ENCODE results near the gene EFNB2.

The EFNB2 gene

DNA sequence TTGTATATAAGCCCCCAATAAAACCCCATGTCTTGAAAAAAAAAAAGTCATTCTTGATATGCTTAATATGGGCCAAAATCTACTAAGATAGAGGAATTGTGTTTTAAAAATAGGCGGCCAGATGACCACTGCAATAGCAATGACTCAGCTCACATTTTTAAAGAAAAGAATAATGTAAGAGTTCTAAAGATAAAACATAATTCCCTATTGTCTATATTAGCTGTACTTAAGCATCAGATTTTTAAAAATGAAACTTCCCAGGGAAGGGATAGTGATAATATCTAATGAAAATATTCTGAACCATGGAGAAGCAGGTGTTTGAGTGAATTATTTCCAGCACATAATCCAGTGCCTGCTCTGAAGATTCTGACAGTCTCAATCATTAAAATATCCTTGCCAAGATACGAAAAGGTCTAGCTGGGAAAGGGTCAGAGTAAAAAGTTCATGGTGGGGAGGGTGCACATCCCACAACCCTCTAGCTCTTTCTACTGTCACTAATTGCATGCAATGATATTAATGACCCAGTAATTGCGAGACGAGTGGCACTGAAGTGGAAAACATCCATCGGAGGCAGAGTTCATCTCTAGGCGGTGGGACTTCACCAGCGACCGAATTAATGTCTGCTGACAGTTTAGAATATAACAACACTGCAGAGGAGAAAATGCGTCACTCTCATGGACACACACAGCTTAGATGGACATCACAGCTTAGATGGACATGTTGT is 31.6 kb downstream of the EFNB2 start:
- no peak for DNase-seq (ENCODE audit: low read depth in 2 of 2, low spot score in 1 of 2)

DNA sequence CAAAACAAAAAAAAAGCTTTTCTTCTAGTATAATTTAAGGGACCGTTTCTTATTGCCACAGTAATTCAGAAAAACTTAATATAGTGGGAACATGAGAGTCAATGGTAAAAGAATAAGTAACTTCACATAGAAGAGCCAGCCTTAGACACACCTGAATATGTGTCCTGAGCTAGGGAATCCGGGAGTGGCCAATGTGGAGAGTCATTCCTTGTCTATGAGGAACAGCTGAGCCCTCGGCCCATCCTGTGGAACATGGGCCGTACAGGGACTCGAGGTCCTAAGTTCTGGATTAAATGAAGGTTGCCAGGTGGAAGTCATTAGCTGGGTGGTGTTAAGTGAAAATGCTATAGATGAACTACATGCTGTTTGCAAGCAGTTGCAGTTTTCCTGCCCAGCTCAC is 32.2 kb downstream of the EFNB2 start:
- no peak for DNase-seq (ENCODE audit: low read depth in 2 of 2, low spot score in 1 of 2)

GRCh38 chr13:106500445-106500844 is 35.0 kb downstream of the EFNB2 start:
- DNase-seq (ENCODE audit: low read depth in 2 of 2, low spot score in 1 of 2), result no peak

- no peak for DNase-seq (ENCODE audit: low read depth in 2 of 2, low spot score in 1 of 2)
Measured at GRCh38 chr13:106499896-106500295, 35.6 kb downstream of the EFNB2 start.

- DNase-seq (ENCODE audit: low read depth in 2 of 2, low spot score in 1 of 2), result no peak
Measured at GRCh38 chr13:106499113-106499512, 36.3 kb downstream of the EFNB2 start.

DNA sequence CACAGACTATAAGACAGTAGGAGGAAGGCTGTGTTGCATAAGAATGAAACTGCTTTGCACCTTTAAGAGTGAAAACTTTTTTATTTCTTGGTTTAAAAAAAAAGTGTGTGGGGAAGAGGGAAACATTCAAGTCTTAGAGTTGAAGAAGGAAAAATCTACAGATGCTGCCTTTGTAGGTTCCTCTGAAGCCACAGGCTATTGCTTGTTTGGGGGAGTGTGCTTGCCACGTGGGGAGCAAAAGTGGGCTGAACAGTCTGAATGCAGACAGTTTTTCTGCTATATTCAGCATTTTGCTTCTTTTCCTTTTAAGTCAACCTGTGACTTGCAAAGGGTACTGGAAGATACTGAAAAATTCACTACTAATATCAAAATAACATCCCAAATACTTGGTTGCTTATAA is 36.9 kb downstream of the EFNB2 start:
- DNase-seq (ENCODE audit: low read depth in 2 of 2, low spot score in 1 of 2), result no peak

GRCh38 chr13:106498158-106498557 is 37.3 kb downstream of the EFNB2 start:
- DNase-seq (ENCODE audit: low read depth in 2 of 2, low spot score in 1 of 2), result no peak

DNA sequence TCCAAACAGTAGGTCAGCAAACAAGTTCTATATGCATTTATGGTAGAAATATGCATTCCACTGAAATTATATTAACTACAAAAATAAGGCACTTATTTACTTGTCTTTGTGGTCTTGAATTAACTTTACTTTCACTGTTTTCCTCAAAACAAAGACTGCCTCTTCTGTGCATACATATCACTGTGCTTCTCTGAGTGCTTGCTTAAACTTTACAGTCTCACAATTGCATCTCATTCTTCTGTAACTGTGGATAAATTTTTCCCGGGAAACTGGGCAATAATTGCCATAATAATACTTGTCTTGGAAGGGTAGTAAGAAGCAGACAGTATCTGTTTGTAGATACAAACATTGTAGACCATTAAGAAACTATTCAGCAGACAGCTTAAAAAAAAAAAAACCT is 38.4 kb downstream of the EFNB2 start:
- no peak for DNase-seq (ENCODE audit: low read depth in 2 of 2, low spot score in 1 of 2)

- no peak for DNase-seq (ENCODE audit: low read depth in 2 of 2, low spot score in 1 of 2)
Measured at GRCh38 chr13:106496072-106496997, 39.1 kb downstream of the EFNB2 start.

DNA sequence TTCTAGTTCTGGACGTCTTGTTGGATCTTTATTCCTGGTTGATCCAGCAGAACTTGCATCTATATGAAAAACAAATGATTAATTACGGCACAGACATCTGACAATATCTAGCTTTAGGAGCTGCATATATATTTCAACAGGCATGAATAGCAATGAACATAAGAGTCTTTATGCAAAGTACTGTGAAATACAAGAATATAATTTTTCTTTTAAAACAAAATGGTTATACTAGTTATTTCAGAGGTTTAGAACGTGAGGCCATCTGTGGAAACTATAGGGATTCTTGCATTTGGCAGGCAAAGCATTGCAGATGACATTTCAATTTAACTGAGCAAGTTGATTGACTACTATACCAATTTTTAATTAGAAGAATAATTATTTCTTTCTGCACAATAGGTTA is 40.5 kb downstream of the EFNB2 start:
- no peak for DNase-seq (ENCODE audit: low read depth in 2 of 2, low spot score in 1 of 2)

DNA sequence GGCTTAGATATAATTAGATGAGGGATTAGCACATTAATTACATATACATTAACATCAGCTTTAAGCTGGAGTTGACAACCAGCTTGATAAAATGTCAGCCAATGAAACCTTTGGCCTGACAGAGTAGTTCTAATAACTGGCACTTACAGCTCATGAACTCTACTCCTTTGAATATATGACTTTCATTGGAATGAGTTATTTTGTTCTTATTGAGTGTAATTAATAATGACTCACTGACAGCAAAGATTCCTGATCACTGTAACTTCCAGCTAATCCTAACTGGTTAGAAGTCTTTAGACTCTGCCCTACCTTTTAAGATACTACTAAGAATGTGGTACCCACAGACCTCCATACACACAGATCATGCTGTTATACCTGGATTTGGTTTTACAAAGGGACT is 41.0 kb downstream of the EFNB2 start:
- DNase-seq (ENCODE audit: low read depth in 2 of 2, low spot score in 1 of 2), result no peak

DNA sequence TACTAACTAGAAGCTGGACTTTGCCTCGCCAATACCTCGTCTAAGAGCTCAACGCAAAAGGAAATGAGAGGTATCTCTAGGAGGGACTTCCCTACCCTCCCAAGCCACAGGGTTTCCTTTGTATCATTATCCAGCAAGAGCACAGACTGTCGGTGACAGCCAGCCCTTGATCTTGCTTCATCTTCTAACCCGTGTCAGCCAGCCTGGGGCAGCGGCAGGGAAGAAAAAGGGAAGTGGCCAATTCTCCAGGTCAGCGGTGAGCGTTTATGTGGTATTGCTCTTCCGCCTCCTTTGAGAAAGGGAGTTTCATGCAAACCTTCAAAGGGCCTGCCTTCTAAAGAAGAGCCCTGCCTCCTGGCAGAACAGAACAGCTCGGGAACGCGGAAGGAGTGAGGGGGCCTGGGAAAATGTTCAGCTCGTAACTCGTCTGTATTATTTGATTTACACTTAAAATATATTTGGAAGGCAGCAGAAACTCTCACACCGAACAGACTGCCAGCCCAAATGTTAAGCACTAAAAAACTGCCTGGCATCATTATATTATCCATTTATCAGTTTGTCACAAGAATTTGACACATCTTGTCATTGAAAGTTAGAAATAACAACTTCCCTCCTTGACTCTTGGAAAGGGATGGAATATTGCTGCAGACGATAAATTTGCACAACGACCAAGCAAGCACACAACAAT is 41.8 kb downstream of the EFNB2 start:
- no peak for DNase-seq (ENCODE audit: low read depth in 2 of 2, low spot score in 1 of 2)

DNA sequence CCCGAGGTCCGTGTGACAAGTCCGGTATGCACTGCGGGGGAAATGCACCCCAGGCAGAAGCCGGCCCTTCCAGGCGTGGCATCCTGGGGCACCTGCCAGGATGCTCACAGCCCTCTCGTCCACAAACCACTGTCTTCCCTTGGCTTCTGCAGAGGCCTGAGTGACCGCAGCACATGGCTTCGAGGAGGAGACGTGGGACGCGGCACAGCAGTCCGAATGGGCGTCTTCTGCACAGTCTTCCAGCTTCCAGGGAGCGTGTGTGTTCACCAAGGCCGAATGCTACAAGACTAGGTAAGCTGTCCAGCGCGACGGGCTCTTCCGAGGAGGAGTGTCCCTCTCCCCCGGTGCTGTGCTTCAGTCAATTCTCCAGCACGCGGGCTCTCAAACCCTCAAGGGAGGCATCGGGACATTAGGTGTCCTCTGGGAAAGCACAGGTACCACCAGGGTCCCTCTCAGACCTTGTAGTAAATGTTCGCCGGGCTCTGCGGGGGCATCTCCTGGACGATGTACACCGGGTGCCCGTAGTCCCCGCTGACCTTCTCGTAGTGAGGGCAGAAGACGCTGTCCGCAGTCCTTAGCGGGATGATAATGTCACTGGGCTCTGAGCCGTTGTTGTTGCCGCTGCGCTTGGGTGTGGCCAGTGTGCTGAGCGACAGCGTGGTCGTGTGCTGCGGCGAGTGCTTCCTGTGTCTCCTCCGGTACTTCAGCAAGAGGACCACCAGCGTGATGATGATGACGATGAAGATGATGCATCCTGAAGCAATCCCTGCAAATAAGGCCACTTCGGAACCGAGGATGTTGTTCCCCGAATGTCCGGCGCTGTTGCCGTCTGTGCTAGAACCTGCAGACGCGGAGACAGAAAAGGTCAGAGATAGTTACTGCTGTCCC is 42.6 kb downstream of the EFNB2 start:
- no peak for DNase-seq (ENCODE audit: low read depth in 2 of 2, low spot score in 1 of 2)

GRCh38 chr13:106491928-106492587 is 43.4 kb downstream of the EFNB2 start:
- no peak for DNase-seq (ENCODE audit: low read depth in 2 of 2, low spot score in 1 of 2)

DNA sequence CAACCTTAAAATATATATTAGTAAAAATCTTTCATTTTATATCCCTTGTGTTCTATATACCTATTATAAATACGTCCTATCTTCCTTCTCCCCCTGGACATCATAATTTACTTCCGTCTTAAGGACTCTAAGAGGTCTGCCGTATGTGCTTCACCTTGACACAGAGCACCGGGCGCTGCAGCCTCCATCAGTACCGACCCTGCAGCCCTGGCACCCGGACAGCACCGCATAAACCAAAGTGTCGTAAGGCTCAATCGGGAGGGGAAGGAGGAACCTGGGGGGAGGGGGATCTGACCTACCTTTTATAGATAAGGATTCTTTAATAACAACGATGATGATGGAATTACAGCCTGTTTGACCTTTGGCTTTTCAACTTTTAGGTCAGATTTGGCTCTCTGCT is 44.0 kb downstream of the EFNB2 start:
- no peak for DNase-seq (ENCODE audit: low read depth in 2 of 2, low spot score in 1 of 2)

GRCh38 chr13:106490569-106491321 is 44.7 kb downstream of the EFNB2 start:
- no peak for DNase-seq (ENCODE audit: low read depth in 2 of 2, low spot score in 1 of 2)

- no peak for DNase-seq (ENCODE audit: low read depth in 2 of 2, low spot score in 1 of 2)
Measured at GRCh38 chr13:106489849-106490568, 45.5 kb downstream of the EFNB2 start.

DNA sequence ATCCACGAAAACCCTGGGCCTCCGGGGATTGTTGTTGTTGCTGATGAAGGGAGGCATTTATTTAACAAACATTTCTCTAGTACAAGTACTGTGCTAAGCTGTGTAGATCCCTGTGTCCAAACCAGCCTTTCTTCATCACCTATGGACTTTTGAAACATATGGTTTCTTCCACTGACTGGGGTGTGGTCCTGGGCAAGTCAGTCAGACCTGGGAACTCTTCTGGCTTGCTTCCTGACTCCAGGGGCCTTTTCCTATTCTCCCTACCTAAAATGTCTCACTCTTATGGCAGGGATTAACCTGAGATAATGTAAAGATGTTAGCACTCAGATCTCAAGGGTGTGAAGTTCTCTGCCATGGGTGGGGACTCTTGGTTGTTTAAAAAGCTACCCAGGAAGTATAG is 46.8 kb downstream of the EFNB2 start:
- DNase-seq (ENCODE audit: low read depth in 2 of 2, low spot score in 1 of 2), result no peak

DNA sequence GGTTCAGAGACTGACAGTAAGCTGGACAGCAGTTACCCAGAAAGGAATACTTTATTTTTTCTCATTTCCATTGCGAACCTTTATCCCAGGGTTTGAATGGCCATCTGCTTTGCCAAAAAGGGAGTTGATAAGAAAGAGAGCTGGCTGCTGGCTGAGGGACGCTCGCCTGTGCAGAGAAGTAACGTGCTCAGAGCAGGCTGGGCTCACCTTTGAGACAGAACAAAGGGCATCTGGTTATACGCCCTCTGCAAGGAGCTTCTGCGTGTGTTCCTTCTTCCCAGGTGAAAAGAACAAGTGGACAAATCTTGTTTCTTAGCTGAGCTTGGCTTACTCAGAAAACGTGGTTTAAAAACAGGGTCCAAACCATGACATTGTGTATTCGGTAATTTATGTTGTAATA is 47.4 kb downstream of the EFNB2 start:
- no peak for DNase-seq (ENCODE audit: low read depth in 2 of 2, low spot score in 1 of 2)
